Transverse colon (tissue), 4 donors: ENCODE measurements around the gene ACADM. TPM values are rescaled to one million over a fixed set of nuclear protein-coding genes. Genes with fewer than 3 reads are reported as not detected.
A peak's percentile ranks its signal among the peaks of the same experiment; 100 is the strongest.

Experiments used
- DNase-seq: peaks from one replicate; pipeline ENCODE4 v3.0.0-alpha.2; 2019
- H3K27ac ChIP-seq, 4 donors: fragments of 200-600 bp; sonication (generic); 2 replicates each; pipeline ENCODE4 v1.5.1; 2016 to 2018; ENCODE audit warnings: inconsistent platforms in 4 of 4
- H3K27me3 ChIP-seq: fragments of 200-600 bp; sonication (generic); 2 replicates; pipeline ENCODE4 v1.5.1; 2017; ENCODE audit warnings: inconsistent platforms
- H3K36me3 ChIP-seq, 4 donors: fragments of 200-600 bp; sonication (generic); 2 replicates each; pipeline ENCODE4 v1.5.1; 2017 to 2019; ENCODE audit warnings: inconsistent platforms in 4 of 4
- H3K4me1 ChIP-seq, 4 donors: fragments of 200-600 bp; sonication (generic); 2 replicates each; pipeline ENCODE4 v1.5.1; 2017 to 2020; ENCODE audit warnings: inconsistent platforms in 4 of 4
- H3K4me3 ChIP-seq, 4 donors: fragments of 200-600 bp; sonication (generic); 1 replicate in 1 of 4; 2 replicates in 3 of 4; pipeline versions ENCODE4 v1.5.1 to v1.6.1; 2017 to 2019; ENCODE audit warnings: inconsistent platforms in 4 of 4
- H3K9me3 ChIP-seq, 2 donors: fragments of 200-600 bp; sonication (generic); 2 replicates each; pipeline ENCODE4 v1.5.1; 2017 to 2019; ENCODE audit warnings: inconsistent platforms in 2 of 2
- EP300 ChIP-seq: sonication (generic); formaldehyde crosslinking; IDR thresholded peaks from one replicate; pipeline ENCODE4 v1.6.1; 2017; ENCODE audit warnings: antibody characterized with exemption, low read depth
- POLR2A ChIP-seq: fragments of 450-650 bp; IDR thresholded peaks from one replicate; pipeline ENCODE4 v1.6.1; 2016; ENCODE audit warnings: antibody characterized with exemption, mild to moderate bottlenecking, moderate library complexity
- POLR2AphosphoS5 ChIP-seq, 3 donors: sonication (generic); formaldehyde crosslinking; IDR thresholded peaks; one replicate each; pipeline ENCODE4 v1.6.1; 2016; ENCODE audit warnings: antibody characterized with exemption in 3 of 3
- WGBS, 2 donors: methylation state at CpG; one replicate each; pipeline ENCODE4 v1.1.5; 2018; ENCODE audit warnings: low coverage in 1 of 2; 5-methylcytosine and 5-hydroxymethylcytosine counted together
- in situ Hi-C, 4 donors: fragments of 200-750 bp; cut with MboI; loops; one replicate each; pipeline versions ENCODE4 v1.15.0 to v1.15.1; 2017; ENCODE audit warnings: low sequenced_read_pairs in 3 of 4, low pct_ligation_motif_present in 1 of 4, low pct_unique_long_range_greater_than_20kb in 1 of 4
- intact Hi-C: fragments of 100-400 bp; cut with DNase I; formaldehyde crosslinking; loops from one replicate; pipeline ENCODE4 v1.15.1; 2023; ENCODE audit warnings: low total_unique reads
- total RNA-seq, 4 donors: library from RNA; depleted of rRNA; stranded (reverse); fragments of >200 nt; gene quantifications; one replicate each; pipeline ENCODE4 v1.1.0, GENCODE V29; 2016
- TF ChIP-seq, protein P1 (sequence below), 5 experiments: fragments of 200-600 bp in 3 of 5; fragments of 450-650 bp in 2 of 5; sonication (generic) in 3 of 5; IDR thresholded peaks; 1 replicate in 2 of 5; 2 replicates in 3 of 5; pipeline ENCODE4 v1.5.1; 2016 to 2017; ENCODE audit warnings: antibody characterized with exemption in 5 of 5, inconsistent platforms in 3 of 5, mild to moderate bottlenecking in 2 of 5, moderate library complexity in 1 of 5

ACADM gene
- total RNA-seq, 4 donors from 2014 or later: 34.4 to 138 (median 91.5) TPM

DNA sequence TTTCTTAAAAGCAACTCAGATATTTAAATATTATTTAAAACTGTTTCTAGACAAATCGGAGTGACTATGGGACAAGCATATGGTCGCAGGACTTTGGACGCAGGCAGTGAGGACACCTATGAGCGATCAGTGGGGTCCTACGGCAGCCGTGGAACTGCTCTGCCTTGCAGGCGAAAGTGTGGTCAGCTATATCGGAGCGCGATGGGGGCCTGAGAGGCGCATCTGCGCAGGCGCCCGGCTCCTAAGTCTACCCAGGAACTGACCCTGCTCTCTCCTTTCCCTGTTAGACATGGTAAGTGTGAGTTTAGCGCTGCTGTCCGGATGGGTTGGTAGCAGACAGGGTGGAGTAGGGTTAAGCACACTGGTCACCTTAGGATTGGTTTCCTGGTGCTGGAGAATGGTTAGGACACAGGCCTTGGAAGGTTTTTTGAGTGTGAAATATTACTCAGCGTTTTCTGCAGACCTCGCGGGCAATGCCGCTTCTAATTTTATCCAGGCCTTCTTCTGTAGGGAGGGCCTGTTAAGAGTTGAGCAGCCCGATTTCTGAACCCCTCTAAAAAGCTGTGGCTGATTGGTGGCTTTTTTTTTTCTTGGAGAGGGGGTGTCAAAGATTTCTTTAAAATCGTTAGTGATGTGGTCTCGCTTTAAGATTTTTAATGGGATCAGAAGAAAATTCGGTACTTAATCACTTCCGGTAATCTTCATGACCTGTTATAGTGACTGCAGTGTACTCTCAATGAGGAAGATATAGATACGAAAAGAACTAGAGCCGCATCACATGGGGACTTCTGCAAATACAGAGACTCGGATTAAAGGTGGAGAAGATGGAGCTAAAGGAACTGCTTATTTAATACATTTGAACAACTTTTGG, 61.7 kb downstream of the ACADM start, which contains the start of gene RABGGTB:
TSS of gene RABGGTB (plus strand) at position 274 of the 871 bp plus-strand sequence. CDS start at position 290, 16 bp downstream.
- Histone ChIP-seq H3K4me3 (peak within 1 kb of the TSS; percentile 27 to 80 (median 62)), H3K36me3 (peaks cover 0 to 1% (median 0%) of the 10 kb centered on the region in 4 donors), H3K9me3 (no peaks in the 10 kb centered on the region), H3K27ac (peak within 1 kb of the TSS; percentile 89 to 91 (median 90)), H3K4me1 (peaks cover 33 to 52% (median 46%) of the 10 kb centered on the region in 4 donors), H3K27me3 (no peaks in the 10 kb centered on the region)
- in situ Hi-C loops (loop anchor here in 1 of 4 donors (10.0 kb wide), 1 partner anchor 61 kb away; the partner anchor contains the start of gene ACADM), intact Hi-C loops (no loop called here)
- no peak for TF ChIP-seq EP300
- peak; percentile 96 to 98 (median 97) for TF ChIP-seq POLR2AphosphoS5 (IDR thresholded peaks at IDR 0.05)
- peak; percentile 95 for TF ChIP-seq POLR2A
- TF ChIP-seq, protein P1, sequence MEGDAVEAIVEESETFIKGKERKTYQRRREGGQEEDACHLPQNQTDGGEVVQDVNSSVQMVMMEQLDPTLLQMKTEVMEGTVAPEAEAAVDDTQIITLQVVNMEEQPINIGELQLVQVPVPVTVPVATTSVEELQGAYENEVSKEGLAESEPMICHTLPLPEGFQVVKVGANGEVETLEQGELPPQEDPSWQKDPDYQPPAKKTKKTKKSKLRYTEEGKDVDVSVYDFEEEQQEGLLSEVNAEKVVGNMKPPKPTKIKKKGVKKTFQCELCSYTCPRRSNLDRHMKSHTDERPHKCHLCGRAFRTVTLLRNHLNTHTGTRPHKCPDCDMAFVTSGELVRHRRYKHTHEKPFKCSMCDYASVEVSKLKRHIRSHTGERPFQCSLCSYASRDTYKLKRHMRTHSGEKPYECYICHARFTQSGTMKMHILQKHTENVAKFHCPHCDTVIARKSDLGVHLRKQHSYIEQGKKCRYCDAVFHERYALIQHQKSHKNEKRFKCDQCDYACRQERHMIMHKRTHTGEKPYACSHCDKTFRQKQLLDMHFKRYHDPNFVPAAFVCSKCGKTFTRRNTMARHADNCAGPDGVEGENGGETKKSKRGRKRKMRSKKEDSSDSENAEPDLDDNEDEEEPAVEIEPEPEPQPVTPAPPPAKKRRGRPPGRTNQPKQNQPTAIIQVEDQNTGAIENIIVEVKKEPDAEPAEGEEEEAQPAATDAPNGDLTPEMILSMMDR (IDR thresholded peaks at IDR 0.05): peak in 1 of 5 experiments; percentile 9
- DNase-seq: peak; percentile 97
- WGBS, 2 donors: 0% methylated on average over 7 to 28 of the region's 28 CpGs

DNA sequence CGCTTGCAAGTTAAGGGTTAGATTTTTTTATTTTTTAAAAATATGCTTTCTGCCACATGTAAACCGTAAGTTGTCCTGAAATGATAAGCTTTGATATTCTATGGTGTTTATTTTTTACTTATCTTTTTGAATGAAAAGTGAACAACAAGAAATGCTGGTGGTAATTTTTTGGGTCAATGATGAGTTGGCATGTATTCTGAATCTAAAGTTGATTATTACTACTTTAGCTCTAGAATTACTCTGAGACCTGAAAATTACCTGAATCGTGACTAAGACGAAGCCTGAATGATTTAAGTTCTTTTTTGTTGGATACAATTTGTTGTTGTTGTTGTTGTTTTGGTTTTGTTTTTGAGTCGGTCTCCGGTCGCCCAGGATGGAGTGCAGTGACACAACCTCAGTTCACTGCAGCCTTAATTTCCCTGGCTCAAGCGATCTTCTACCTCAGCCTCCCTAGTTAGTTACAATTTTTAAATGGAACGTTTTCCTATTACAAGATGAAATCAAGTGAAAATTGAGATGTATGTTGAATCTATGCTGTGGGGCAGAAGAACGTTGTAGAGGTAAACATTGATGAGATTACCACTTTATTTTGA, 62.5 kb downstream of the ACADM start:
- peaks cover 0 to 9% (median under 1%) of the 10 kb centered on the region in 4 donors for H3K36me3 ChIP-seq

DNA sequence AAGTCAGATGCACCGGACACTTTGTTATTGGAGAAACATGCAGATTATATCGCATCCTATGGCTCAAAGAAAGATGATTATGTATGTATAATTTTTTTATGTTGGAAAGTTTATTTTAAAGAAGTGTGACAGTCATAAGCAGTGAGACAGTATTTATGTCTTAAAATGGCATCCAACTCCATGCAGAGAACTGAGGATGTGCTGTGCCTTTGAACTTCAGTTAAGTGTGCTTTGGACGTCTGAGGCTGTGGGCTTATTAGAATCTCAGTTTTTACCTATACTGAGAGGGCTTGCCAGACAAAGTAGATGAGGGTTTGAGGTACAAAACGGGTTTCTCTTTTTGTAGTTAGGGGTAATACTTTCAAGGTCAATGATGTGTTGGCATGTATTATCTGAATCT, 63.0 kb downstream of the ACADM start:
- no peak for DNase-seq
- Histone ChIP-seq H3K4me3 (peak overlapping the region; percentile 27 to 80 (median 62)), H3K27ac (peak overlapping the region; percentile 89 to 91 (median 90)), H3K36me3 (peaks cover 0 to 14% (median 3%) of the 10 kb centered on the region in 4 donors), H3K9me3 (no peaks in the 10 kb centered on the region), H3K27me3 (no peaks in the 10 kb centered on the region), H3K4me1 (peaks cover 33 to 58% (median 49%) of the 10 kb centered on the region in 4 donors)
- TF ChIP-seq, protein P1 (IDR thresholded peaks at IDR 0.05): no peak
- no peak for TF ChIP-seq POLR2AphosphoS5 (IDR thresholded peaks at IDR 0.05)
- no peak for TF ChIP-seq POLR2A
- no peak for TF ChIP-seq EP300
- intact Hi-C loops: no loop called here
- in situ Hi-C loops: loop anchor here in 1 of 4 donors (10.0 kb wide), 1 partner anchor 63 kb away; the partner anchor contains the start of gene ACADM
- WGBS, 2 donors: 12 to 16% methylated on average over 3 to 4 of the region's 4 CpGs

More for the DNA sequence above, 62.5 kb downstream of the ACADM start:
- in situ Hi-C loops: loop anchor here in 1 of 4 donors (10.0 kb wide), 1 partner anchor 62 kb away; the partner anchor contains the start of gene ACADM
- intact Hi-C loops: no loop called here
- 1 to 3% methylated on average over 10 of the region's 10 CpGs for WGBS, 2 donors
- Histone ChIP-seq H3K9me3 (no peaks in the 10 kb centered on the region), H3K27me3 (no peaks in the 10 kb centered on the region), H3K27ac (peak overlapping the region; percentile 89 to 91 (median 90)), H3K4me1 (peaks cover 33 to 58% (median 49%) of the 10 kb centered on the region in 4 donors), H3K4me3 (peak overlapping the region; percentile 27 to 80 (median 62))
- DNase-seq: no peak
- TF ChIP-seq EP300 (no peak), POLR2A (no peak), POLR2AphosphoS5 (IDR thresholded peaks at IDR 0.05) (no peak)
- TF ChIP-seq, protein P1 (IDR thresholded peaks at IDR 0.05): no peak

DNA sequence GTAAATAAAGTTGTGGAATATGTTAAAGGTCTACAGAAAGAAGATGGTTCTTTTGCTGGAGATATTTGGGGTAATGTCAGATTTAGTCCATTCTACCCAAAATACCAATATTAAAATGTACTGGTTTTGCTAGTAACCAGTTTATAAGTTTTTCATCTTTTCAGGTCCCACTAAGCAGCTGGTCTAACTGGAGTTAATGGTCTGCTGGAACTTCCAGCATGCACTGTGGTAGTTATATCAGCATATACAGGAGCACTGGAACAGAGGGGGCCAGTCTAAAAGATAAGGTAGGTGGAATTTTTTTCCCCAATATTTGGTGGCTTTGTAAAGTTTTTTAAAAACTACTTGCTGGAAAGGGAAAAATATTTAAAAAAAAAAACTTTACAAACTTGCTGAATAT, 65.5 kb downstream of the ACADM start:
- Histone ChIP-seq H3K4me3 (no peak overlapping the region), H3K36me3 (peaks cover 0 to 37% (median 14%) of the 10 kb centered on the region in 4 donors), H3K27me3 (no peaks in the 10 kb centered on the region), H3K9me3 (no peaks in the 10 kb centered on the region), H3K27ac (peak overlapping the region in 1 of 4 donors; percentile 13), H3K4me1 (peaks cover 33 to 57% (median 49%) of the 10 kb centered on the region in 4 donors)
- in situ Hi-C loops (loop anchor here in 1 of 4 donors (10.0 kb wide), 1 partner anchor 65 kb away; the partner anchor contains the start of gene ACADM), intact Hi-C loops (no loop called here)
- TF ChIP-seq, protein P1 (IDR thresholded peaks at IDR 0.05): no peak
- no peak for TF ChIP-seq POLR2AphosphoS5 (IDR thresholded peaks at IDR 0.05)
- TF ChIP-seq POLR2A: no peak
- TF ChIP-seq EP300: no peak
- DNase-seq: no peak
